ENCODE measurements around the gene AGBL4.

Gene AGBL4

DNA sequence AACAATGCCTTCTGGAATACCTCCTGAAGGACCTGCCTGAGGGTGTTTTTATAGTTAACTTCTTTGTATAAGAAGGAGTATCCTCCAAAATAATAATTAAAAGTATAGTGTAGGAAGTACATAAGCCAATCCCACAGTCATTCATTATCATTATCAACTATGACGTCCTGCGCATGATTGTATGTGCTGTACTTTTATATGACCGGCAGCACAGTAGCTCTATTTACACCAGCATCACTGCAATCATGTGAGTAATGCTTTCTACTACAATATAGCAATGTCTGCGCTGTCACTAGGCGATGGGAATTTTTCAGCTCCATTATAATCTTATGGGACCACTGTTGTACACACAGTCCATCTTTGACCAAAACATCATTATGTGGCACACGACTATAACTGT, 1319.0 kb downstream of the AGBL4 start:
- no peak for DNase-seq

DNA sequence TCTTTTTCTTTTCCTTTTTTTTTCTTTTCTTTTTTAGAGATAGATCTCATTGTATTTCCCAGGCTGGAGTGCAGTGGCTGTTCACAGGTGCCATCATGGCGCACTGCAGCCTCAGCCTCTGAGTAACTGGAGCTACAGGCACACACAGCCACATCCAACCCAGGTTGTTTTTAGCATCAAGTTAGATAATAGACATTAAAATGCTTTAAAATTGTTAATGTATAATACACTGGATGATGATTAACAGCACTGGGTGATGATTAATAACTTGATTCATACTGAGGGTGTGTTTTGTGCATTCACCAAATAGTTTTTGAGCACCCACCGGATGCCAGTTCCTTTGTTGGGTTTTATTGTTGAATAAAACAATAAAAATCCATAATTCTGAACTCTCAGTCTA, 1322.3 kb downstream of the AGBL4 start:
- DNase-seq = no peak

DNA sequence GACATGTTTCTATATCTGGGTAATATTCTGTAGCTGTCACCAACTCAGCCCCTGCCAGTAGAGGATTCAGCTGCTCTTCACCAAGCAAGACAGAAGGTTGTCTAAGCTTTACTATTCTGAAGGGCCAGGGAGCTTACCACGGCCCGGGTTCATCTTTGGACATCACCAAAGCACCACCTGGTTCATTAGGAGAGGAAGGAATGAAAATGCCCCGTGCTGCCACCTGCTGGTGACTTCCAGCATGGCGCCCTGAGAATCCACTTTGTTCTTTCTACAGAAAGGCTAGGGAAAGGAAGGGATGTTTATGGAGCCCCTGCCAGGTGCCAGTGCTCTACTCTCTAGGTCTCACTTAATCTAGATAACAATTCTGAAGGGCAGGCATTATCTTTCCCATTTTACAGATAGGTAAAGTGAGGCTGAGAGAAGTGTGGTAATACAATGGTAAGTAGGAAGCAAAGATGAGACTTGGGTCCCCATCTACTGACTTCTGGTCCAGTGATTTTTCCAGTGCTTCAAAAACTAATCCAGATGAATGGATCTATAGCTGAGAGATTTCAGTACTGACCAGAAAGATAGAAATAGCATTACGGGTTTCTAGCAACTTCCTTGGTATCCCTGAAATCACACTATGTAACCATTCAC, 1326.6 kb downstream of the AGBL4 start:
- DNase-seq = no peak

DNA sequence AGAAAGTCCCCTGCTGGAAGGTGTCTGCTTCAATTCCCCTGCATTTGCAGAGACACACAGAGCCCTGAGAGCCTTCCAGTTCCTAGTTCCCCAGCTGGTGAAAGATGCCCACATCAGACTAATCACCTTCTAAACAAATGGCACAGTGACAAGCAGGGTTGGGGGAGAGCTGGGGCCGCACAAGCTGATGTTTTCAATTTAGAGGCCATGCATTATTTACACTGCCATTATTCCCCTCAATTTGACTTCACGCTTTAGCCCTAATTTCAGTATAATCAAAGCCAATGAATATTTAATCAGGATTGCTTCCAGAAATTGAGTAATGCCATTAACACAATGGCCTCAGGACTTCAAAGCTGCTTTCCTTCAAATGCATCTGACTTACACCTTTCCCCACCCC, 1328.6 kb downstream of the AGBL4 start:
- DNase-seq = no peak

DNA sequence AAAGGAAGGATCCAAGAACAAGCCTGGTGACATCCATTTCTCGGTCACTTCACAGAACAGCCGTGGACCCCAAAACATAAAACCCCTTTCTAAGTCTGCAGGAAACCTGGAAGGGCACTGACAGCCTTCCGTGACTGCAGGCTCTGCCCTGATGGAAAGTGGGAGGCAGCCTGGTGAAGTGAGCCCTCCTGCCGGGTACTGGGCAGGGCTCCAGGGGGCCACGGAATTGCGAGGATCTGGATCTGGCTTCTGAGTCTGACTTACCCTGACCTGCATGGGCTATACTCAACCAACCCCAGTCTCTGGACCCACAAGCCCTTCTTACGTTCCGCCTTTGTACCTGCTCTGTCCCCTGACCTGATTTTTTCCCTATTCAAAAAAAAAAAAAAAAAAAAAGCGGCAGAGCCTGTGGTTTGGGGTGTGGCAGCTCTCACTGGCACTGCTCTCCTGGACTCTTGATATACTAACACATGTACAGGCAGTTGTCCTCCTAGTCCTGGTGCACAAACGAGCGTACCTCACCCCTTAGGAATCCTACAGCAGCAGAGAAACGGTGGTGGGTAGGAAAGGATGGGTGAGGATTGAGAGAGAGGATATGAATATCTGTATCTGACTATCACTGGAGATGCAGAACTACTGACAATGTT, 1330.0 kb downstream of the AGBL4 start:
- no peak for DNase-seq

DNA sequence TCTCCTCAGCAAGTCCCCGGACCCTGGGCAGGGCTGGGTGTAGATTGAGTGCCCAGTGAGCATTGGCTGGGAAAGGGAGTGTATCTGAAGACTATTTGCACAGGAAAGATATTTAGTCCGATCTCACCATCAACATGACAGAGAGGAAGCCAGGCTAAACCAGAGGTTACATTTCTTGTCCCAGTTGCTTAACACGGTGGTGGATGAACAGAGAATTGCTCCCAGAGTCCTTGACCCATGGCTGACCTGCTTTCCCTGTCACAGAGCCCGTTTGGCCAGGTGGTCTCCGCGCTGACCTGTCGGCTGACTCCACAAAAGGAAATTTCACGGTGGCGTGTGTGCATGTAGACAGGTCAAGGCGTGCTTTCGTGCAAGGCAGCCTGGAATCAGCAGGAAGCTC, 1330.6 kb downstream of the AGBL4 start:
- DNase-seq = no peak

DNA sequence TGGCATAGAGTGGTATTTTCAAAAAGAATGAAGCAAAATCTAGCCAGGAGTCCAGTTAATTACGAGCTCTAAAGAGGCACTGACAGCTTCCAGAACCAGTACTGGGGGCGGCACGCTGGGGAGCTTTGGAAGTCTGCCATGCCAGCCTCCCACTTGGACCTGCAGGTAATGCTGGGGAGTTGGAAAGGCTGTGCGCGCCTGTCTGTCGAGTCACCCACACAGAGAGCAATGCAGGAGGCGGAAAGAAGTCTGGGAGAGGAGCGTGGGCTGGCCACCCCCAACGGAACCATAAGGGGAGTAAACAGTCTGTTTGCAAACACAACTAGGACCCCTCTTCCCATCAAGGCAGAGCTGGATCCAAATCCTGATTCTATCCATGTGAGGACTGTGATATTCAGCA, 1331.5 kb downstream of the AGBL4 start:
- no peak for DNase-seq

DNA sequence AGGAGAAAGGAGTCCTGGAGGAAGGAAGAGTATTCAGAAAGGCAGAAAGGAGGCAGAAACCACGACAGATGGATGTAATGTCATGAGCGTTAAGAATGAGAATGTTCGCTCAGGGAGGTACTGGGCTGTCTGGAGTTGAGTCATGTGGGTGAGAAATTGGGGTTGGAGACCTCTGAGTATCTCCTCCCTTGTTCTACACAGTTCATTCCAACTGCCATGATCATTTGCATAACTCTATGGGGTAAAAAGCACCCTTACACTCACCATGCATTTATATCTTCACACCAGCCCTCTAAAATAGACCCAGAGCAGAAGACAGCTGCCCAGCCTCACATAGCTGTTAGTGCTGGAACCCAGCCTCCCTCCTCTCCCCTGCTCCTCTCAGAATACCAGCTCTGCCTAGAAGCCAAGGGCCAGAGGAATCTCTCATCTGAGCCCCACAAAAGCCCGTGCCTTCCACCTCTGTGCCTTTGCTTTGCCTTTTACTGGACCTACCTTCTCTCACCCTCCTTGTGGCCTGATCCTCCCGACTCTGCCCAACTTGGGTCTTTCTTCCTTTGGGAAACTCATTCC, 1332.2 kb downstream of the AGBL4 start:
- no peak for DNase-seq

DNA sequence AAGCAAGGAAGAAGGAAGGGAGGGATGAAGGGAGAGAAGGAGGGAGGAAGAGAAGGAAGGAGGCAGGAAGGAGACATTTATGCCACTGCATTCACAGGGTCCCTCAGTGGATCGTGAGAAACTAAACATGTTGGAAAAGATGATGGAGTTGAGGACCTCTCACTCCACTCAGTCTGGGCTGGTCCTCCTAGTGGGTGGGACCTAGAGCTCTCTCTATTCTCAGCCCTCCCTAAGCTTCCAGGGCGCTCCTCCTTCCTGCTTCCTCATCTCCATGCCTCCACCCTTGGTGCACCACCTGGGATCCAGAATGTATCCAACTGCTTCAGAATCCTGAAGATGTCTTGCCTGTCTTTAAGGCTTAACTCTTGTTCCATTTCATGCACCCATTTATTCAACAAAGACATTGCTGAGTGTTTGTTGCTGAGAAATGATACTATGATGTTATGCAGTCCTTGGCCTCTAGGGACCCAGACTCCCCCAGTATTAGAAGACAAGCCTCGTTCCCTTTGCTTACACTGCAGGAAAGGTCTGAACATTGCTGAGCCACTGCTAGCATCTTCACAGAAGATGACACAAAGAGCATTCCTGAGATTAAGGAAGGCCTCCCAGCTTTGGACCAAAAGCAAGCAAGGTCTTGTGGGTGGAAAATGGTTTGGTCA, 1335.5 kb downstream of the AGBL4 start:
- DNase-seq = no peak

DNA sequence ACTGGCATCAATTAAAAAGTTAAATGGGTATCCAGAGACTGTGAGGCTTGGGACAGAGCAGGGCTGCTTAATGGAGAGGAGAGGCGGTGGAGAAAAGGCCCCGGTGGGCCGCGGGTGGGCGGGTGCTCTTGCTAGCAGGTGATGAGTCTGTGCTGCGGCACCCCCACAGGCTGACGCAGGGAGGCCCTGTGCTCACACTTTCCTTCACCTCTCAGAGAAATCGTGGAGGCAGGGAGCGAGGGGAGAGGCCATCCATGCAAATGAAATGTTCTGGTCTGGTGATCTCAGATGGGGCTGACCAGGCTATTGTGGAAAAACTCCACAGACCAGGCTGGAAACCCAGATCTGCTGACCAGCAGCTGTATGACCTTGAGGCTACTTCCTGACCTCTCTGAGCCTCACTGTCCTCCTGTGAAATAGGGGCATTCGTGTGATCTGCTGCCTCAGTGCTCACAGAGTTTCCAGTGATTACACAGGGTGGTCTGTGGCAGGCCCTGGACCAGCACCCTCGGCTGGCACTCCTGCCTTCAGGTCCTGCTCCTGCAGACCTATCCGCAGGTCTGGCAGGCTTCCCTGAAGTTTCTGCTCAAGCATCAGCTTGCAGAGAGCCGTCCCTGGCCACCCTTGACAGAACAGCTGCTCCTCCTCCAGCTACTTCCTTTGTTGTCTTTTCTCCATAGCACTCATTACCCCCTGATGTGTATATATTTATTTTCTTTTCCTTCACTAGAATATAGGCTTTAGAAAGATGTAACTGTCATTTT, 1336.3 kb downstream of the AGBL4 start:
- peak; percentile 10 for DNase-seq

DNA sequence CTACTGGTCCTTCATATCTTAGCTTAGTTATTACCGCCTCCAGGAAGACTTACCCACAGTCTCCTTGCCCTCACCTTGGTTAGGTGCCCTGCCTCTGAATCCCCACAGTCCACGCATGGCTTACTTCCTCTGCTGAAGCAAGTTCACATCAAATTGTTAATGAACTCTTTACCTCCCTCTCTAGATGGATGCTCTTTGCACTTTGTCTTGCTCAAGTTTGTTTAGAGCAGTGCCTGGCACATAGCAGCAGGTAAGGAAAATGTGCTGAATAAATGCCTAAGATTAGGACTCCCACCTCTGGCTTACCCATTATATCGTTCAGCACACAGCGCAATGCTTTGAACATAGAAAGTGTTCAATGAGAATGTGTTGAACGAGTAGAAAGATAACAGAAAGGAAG, 1337.6 kb downstream of the AGBL4 start:
- no peak for DNase-seq

DNA sequence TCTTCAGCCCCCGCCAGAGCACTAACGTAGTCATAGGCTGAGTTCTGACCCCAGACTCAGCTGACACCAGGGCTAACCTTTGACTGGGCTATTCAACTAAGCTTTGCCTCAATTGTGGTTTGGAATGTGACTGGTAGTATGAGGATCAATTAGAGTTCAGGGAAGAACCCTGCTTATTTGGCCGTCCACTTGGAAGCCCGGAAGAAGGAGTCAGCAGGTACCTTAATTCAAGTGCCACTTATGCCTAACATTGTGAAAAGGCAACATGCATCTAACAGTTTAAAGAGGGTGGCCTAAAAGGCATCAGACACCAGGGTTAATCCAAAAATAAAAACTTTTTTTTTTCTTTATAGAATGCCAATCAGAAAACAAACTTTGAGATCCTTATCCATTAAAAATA, 1339.4 kb downstream of the AGBL4 start:
- no peak for DNase-seq

DNA sequence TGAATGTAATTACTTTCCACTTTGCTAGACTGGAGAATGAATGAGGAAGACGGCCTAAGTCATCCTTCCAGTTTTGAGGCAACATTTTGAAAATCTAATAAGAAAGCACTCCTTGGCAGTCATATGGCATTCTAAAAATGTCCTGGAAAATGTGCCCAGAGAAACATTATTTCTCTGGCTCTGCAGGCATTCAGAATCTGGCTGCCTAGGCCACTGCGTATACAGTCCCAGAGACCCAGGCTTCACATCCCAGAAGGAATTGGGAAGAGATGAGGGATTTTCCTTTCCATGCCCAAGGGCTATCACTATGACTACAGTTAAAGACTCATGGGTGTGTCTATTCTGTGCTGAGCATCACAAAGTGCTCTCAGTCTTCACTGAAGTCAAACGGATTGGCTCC, 1339.9 kb downstream of the AGBL4 start:
- no peak for DNase-seq

DNA sequence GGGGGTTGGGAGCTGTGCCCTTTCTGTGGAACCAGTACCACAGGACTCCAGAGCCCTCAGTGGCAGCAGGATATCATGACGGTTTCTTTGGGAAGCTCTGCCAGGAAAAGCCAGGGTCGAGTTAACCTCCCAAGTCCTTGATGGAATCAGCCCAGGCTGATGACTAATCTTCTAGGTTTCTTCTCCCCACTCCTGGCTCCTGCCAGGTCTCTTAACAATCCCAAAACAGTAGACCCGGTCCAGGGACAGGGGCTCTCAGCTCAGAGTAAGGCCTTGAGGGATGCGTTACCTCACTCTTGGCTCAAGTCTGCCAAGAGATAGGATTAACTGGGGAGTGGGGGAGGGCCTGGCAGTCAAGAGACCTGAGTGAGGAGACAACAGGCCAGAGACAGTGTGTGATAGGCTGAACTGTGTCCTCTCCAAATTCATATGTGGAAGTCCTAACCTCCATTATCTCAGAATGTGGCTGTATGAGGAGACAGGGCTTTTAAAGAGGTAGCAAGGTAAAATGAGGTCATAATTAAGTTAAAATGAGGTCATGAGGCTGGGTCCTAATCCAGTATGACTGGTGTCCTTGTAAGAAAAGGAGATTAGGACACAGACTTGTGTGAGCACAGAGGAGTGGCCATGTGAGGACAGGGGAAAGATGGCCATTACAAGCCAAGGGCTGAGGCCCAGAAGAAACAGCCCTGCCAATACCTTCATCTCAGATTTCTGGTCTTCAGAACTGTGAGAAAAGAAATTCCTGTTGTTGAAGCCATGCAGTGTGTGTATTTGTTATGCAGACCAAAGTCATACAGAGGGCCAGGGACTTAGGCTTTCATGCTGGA, 1342.1 kb downstream of the AGBL4 start:
- no peak for DNase-seq

DNA sequence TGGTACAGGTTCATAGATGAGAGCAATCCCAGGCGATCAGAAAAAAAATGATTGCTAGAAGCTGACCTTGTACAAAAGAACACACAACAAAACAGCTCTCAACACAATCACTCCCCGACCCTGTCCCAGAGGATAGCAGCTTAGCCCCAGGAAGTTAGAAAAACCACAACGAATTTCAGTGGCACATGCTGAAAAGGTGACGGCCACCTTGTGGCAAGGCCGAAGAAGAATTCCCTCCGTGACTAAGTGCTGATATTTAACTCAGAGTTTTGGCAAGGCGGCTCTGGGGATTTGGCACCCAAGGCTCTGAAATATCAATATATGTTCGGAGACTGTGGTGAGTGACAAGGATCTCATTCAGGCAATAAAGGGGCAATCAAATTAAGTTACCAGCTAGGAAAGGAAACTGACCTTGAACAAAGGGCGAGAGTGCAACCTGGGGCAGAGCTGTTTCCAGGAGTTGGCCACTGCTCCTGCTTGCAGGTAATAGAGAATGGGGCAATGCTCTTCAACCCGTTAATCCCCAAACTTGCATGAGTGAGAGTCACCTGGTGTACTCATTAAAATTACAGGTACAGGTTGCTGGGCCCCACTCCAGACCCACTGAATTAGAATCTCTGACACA, 1343.2 kb downstream of the AGBL4 start:
- no peak for DNase-seq

DNA sequence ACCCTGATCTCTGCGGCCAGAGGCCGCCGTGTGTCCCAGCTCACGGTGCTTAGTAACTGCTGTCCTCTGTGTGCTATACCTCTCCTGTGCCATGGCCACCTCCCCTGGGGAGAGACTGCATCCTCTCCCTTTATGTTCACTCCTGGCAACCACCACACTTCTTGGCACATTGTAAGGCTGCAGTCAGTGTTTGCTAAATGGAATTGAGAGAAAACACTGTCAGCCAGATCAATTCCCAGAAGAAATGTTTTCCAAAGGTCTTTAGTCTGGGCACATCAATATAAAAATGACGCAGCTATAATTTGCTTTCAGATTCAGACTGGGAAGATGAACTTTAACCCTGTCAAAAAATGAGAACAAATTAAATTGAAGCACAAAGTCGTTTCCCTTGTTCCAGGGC, 1343.9 kb downstream of the AGBL4 start:
- no peak for DNase-seq

DNA sequence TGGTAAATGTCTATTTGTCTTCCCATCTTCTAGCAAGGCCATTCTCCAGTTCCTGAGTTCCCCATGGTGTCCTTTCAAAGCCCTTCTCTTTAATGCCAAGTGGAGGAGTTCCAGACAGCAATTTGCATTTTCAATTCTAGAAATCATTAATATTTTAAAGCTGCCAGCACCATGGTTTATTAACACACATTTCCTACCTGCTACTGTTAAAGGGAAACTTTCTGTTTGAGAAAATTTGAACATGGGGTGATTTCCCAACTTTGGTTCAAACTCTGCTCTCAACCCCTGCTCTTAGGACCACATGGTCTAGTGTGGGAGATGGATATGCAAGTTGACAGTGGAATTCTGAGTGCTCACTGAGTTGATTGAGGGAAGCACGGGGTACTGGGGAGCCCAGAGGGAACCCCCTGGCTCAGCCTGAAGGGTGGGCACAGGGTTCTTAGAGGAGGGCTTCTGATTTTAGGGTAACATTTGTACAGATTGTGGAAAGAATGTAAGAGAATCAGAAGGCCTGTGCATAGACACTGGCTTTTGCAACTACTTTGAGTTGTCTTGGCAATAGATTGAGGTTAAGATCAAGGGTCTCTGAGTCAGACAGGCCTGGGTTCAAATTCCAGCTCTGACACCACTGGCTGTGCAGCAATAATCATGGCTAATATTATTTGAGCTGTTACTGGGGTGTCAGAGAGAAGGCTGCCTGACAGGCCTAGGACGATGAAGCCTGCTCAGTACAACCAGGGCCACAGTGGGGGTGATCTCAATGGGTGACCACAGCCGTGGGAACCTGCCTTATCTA, 1344.8 kb downstream of the AGBL4 start:
- no peak for DNase-seq

DNA sequence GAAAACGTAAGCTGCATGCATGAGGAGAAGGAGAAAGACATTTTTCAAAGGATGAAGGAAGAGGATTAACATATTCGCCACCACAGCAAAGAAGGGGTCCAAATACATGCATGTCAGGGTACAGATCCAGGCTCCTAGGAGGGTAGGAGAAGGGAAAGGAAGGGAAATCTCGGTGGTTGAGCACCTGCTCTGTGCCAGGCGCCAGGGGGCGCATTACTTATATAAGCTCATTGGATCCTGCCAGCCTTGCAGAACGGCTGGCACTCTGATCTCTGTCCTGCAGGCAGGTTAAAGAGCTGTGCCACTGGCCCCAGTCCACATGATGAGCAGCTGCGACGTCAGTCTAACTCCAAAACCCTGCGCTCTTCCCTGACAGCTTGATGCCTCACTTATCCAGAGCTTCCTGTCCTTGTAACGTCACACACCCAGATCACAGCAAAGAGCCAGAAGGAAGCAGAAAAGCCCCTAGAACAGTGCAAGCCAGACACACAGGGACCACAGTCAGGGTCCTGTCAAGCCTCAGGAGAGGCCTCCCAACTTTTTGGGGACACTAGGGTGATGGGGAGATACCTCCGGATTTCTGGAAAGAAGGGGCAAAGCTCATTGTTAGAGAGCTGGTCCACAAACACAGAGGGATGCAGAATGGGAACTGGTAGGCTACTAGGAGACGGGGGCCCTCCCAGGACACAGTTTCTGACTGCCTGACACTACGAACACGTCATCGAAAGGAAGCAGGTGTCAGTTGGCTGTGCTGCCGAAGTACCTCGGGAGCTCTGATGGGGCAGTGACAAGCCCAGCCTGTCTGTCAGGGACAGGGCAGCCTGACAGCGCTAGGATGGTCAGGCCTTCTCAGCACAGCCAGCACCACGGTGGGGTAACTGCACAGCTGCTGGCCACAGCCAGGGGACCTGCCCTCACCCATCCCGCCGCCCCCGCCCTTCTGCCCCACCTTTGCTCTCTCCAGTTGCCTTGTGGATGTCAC, 1346.2 kb downstream of the AGBL4 start:
- peak; percentile 90 for DNase-seq

DNA sequence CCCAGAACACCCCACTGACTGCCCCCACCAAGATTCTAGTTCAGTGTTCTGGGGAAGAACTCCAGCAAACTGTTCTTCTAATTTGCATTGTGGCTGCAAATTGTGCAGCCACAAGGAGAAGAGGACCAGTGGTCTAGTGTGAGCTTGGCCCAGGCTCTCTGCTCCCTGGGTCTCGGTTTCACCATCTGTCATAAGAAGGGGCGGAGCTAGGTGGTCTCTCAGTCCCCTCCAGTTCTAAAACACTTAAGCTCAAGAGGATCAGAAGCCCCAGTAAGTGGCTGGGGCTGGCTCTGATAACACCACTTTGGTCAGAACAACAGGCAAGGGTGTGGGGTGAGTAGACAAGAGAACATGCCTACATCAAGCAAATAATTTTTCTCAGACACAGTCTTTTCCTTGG, 1346.9 kb downstream of the AGBL4 start:
- no peak for DNase-seq

DNA sequence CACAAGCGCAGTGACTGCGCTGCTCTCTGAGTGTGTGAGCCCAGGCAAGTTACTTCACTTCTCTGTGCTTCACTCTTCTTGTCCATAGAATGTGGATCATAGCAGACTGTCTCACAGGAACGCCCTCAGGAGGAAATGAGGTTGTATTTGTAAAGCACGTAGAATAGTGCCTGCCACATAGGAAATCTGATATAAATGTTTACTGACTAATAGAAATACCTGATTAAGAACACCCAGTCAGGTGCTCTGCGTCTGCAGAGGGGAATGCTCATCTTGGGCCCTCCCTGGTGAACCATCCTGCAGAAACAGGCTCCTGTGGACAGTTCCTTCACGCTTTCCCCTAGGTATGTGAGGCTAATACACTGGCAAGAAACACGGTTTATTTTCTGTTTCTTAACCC, 1347.4 kb downstream of the AGBL4 start:
- no peak for DNase-seq
